Testis (tissue), 3 donors: ENCODE measurements around the gene GNG3. TPM values are rescaled to one million over a fixed set of nuclear protein-coding genes. Genes with fewer than 3 reads are reported as not detected.
"Not testable (repeated sequence)": the region's sequence is repeated elsewhere in the genome, so short reads cannot be mapped to it uniquely, and the experiment has no call there.

Experiments
- DNase-seq: peaks from one replicate; pipeline ENCODE4 v3.0.0-alpha.2; 2019
- H3K27ac ChIP-seq, 2 donors: fragments of 200-600 bp; sonication (generic); one replicate each; pipeline ENCODE4 v1.5.1; 2019
- H3K27me3 ChIP-seq: fragments of 200-600 bp; sonication (generic); one replicate; pipeline ENCODE4 v1.5.1; 2019
- H3K36me3 ChIP-seq: fragments of 200-600 bp; sonication (generic); one replicate; pipeline ENCODE4 v1.5.1; 2017; ENCODE audit warnings: low read depth; ENCODE audit errors: missing control alignments
- H3K4me1 ChIP-seq: fragments of 200-600 bp; sonication (generic); one replicate; pipeline ENCODE4 v1.5.1; 2019
- H3K4me3 ChIP-seq, 2 donors: fragments of 200-600 bp; sonication (generic); one replicate each; pipeline ENCODE4 v1.5.1; 2017 to 2019
- H3K9me3 ChIP-seq: fragments of 200-600 bp; sonication (generic); one replicate; pipeline ENCODE4 v1.5.1; 2017
- POLR2A ChIP-seq: fragments of 450-650 bp; IDR thresholded peaks from one replicate; pipeline ENCODE4 v1.6.1; 2017; ENCODE audit warnings: antibody characterized with exemption, mild to moderate bottlenecking, moderate library complexity
- WGBS, 2 donors: methylation state at CpG; one replicate each; pipeline ENCODE4 v1.1.5; 2018; 5-methylcytosine and 5-hydroxymethylcytosine counted together
- intact Hi-C: fragments of 100-400 bp; cut with DNase I; formaldehyde crosslinking; loops from one replicate; pipeline ENCODE4 v1.15.1; 2023; ENCODE audit warnings: low total_unique reads
- polyA plus RNA-seq: library from polyadenylated mRNA; stranded (reverse); fragments of 350-450 nt; fragmentation: Illumina TruSeq; extraction: RNeasy Lipid Tissue Mini Kit (QIAGEN cat#74804); gene quantifications from one replicate; pipeline ENCODE4 v1.2.3, GENCODE V29; 2014; ENCODE audit warnings: low read depth, low replicate concordance; ENCODE audit not compliant: insufficient read depth
- total RNA-seq, 2 donors: library from RNA; depleted of rRNA; stranded (reverse); fragments of >200 nt; gene quantifications; one replicate each; pipeline ENCODE4 v1.2.3, GENCODE V29; 2016
- TF ChIP-seq, protein P1 (sequence below), 3 experiments: fragments of 450-650 bp in 2 of 3; fragments of 200-600 bp in 1 of 3; sonication (generic) in 1 of 3; IDR thresholded peaks; one replicate each; pipeline ENCODE4 v1.5.1; 2016 to 2019; ENCODE audit warnings: antibody characterized with exemption in 3 of 3, mild to moderate bottlenecking in 2 of 3, moderate library complexity in 1 of 3

The GNG3 gene
- total and polyA plus RNA-seq, 3 donors from 2014 or later, result 2.0 to 11.1 (median 4.5) TPM

DNA sequence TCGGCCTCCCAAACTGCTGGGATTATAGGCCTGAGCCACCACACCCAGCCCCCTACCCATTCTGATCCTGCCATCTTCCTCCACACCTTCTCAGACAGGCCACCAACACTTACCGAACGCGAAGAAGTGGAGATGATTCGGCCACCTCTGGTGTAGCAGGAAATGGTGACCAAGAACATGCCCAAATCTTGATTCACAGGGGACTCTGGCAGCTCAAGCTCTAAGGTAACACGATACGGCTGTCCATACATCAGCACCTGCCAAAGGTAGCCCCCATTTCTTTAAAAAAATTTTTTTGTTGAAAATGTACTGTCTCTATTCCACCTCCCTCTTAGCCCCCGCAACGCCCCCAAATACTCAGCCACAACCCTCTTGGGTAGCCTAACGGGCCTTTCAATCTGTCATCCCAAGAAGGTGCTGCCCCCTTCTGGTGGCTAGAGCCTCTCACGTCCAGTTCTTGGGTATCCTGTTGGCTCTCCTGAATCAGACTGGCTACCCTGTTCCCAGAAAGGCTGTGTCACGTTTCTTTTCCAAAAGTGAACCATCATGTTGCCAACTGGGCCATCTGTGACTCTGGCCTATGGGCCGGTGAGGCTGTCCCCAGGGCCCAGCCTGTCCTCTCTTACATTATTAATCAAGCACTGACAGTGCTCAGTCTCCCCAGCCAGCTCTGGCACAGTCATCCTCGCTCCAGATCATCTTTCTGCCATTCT lies 12.9 kb upstream of the GNG3 start:
- TF ChIP-seq, protein P1, sequence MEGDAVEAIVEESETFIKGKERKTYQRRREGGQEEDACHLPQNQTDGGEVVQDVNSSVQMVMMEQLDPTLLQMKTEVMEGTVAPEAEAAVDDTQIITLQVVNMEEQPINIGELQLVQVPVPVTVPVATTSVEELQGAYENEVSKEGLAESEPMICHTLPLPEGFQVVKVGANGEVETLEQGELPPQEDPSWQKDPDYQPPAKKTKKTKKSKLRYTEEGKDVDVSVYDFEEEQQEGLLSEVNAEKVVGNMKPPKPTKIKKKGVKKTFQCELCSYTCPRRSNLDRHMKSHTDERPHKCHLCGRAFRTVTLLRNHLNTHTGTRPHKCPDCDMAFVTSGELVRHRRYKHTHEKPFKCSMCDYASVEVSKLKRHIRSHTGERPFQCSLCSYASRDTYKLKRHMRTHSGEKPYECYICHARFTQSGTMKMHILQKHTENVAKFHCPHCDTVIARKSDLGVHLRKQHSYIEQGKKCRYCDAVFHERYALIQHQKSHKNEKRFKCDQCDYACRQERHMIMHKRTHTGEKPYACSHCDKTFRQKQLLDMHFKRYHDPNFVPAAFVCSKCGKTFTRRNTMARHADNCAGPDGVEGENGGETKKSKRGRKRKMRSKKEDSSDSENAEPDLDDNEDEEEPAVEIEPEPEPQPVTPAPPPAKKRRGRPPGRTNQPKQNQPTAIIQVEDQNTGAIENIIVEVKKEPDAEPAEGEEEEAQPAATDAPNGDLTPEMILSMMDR (IDR thresholded peaks at IDR 0.05), result peak; percentile 47 to 82 (median 48)
- TF ChIP-seq POLR2A, result no peak
- Histone ChIP-seq H3K27me3 (no peaks in the 10 kb centered on the region), H3K36me3 (no peaks in the 10 kb centered on the region), H3K4me3 (no peak overlapping the region), H3K27ac (no peak overlapping the region), H3K9me3 (no peaks in the 10 kb centered on the region), H3K4me1 (peaks cover 9% of the 10 kb centered on the region)
- 59% methylated on average over 14 of the region's 14 CpGs for WGBS, 2 donors
- intact Hi-C loops, result no loop called here
- DNase-seq, result peak; percentile 90

DNA sequence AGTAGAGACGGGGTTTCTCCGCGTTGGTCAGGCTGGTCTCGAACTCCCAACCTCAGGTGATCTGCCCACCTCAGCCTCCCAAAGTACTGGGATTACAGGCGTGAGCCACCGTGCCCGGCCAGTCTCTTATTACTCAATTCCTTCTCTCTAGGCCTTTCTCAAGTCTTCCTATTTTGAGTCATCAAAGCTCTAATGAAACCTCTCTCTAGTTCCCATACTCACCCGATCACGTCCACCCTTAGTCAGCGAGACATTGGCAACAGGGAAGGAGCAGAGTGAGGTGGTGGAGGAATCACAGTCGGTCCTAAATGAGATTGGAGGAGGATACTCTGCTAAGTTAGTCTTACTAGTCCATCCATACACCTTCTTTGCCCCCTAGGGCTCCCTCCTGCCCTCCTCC lies 5.2 kb upstream of the GNG3 start:
- Histone ChIP-seq H3K4me3 (no peak overlapping the region), H3K36me3 (no peaks in the 10 kb centered on the region), H3K27me3 (no peaks in the 10 kb centered on the region), H3K9me3 (no peaks in the 10 kb centered on the region), H3K4me1 (peaks cover 17% of the 10 kb centered on the region), H3K27ac (no peak overlapping the region)
- TF ChIP-seq, protein P1 (IDR thresholded peaks at IDR 0.05), result no peak
- WGBS, 2 donors, result 93 to 95% methylated on average over 11 of the region's 11 CpGs
- DNase-seq, result no peak
- intact Hi-C loops, result no loop called here

DNA sequence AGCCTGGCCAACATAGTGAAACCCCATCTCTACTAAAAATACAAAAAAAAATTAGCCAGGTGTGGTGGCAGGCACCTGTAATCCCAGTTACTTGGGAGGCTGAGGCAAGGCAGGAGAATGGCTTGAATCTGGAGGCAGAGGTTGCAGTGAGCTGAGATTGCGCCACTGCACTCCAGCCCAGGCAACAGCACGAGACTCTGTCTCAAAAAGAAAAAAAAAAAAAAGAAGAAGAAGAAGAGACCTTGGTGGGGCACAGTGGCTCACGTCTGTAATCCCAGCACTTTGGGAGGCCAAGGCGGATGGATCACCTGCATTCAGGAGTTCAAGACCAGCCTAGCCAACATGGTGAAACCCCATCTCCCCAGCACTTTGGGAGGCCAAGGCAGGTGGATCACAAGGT lies 3.6 kb upstream of the GNG3 start:
- H3K4me1 ChIP-seq, result peaks cover 33% of the 10 kb centered on the region
- H3K27ac ChIP-seq, H3K4me3 ChIP-seq, H3K36me3 ChIP-seq, DNase-seq, H3K9me3 ChIP-seq, H3K27me3 ChIP-seq, intact Hi-C loops: not testable (repeated sequence)
- WGBS, 2 donors, result 95 to 96% methylated on average over 4 of the region's 4 CpGs

DNA sequence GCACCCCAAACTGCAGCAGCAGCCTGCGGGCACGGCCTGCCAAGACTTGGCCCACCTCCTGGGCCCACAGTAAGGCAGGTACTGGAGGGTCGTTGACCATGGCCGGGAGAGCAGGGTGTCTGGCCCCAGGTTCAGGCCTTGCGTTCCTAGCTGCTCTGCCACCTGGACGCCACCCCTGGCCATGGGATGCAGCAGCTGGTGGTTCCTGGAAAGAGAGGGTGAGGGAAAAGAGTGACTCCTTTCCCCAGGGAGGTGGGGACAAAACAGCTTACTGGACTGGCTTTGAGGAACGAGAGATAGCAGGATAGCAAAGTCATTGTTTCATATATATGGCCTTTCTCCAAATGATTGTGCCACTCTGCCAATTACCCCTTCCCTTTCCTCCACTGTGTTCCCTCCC lies 2.1 kb upstream of the GNG3 start:
- no peaks in the 10 kb centered on the region for H3K27me3 ChIP-seq
- 30 to 32% methylated on average over 7 of the region's 7 CpGs for WGBS, 2 donors
- intact Hi-C loops, result no loop called here
- no peak for DNase-seq
- no peaks in the 10 kb centered on the region for H3K36me3 ChIP-seq
- H3K4me1 ChIP-seq, result peaks cover 41% of the 10 kb centered on the region
- no peak for TF ChIP-seq POLR2A
- TF ChIP-seq, protein P1 (IDR thresholded peaks at IDR 0.05), result no peak
- peak overlapping the region; percentile 15 to 80 for H3K27ac ChIP-seq
- no peaks in the 10 kb centered on the region for H3K9me3 ChIP-seq
- H3K4me3 ChIP-seq, result peak overlapping the region; percentile 75

DNA sequence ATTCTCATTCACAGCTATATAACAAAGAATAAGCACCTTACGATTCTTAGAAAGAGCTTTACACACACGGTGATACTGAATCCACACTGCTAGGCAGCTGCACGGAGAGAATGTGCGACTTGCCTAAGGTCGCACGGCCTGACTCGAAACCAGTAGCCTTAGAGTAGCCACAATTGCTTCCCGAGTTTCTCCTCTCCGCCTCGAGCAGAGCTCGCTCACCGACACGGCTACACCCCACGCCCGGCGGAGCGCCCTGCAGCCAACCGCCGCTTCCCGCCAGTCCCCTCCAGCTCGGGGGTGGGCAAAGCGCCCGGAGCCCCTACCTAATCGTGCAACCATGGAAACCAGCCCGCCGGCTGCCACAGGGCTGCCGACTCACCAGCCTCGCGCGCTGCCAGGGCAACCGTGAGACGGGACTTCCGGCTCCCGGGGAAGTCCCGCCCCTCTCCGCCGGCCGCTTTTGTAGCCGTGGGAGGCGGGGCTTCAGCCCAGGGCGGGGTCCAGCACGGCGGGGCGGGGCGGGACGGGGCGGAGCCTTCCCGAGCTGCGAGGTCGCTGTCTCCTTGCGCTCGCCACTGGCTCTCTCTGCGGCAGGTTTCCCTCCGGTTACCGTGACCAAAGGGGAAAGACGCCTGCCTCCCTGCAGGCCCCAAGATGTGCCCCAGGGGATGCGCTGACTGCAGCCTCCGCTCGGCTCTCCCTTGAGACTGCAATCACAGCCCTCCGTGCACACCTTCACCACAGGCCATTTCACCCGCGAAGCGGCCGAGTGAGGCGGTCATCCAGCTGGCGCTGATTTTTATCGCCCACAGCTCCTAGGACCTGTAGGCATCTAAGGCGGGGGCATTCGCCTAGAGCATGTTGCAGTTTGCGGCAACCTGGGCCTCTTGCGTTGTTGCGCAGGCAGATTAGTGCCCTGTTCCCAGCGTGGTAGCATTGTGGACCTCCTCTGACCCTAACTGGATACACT lies 1.3 kb upstream of the GNG3 start:
- no peak for TF ChIP-seq POLR2A
- TF ChIP-seq, protein P1 (IDR thresholded peaks at IDR 0.05), result no peak
- Histone ChIP-seq H3K4me1 (peaks cover 44% of the 10 kb centered on the region), H3K36me3 (no peaks in the 10 kb centered on the region), H3K27me3 (no peaks in the 10 kb centered on the region), H3K27ac (peak overlapping the region; percentile 15 to 80), H3K9me3 (no peaks in the 10 kb centered on the region), H3K4me3 (peak overlapping the region; percentile 75)
- WGBS, 2 donors, result 3 to 10% methylated on average over 29 to 53 of the region's 73 CpGs
- intact Hi-C loops, result no loop called here
- peak; percentile 97 for DNase-seq
